Measurements from ENCODE around the gene SLX4IP.

DNA sequence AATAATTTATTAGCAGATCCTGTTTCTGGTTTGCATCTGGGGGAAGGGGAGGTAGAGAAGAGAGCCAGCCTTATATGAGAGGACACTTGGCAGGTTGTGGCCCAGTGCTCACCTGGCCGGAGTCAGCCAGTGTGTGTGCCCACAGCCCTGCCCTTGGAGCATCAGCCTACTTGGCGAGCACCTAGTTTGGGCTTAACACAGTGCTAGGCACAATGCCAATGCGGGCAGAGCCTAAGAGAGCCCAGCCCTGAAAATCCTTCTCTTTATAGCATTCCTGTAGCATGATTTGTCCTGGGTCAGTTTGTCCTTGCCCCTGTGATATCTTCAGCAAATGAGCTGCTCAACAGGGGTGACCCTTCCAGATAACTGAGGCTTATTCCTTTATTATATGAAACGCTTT lies 73.0 kb downstream of the SLX4IP start:
- TF ChIP-seq, protein P1, sequence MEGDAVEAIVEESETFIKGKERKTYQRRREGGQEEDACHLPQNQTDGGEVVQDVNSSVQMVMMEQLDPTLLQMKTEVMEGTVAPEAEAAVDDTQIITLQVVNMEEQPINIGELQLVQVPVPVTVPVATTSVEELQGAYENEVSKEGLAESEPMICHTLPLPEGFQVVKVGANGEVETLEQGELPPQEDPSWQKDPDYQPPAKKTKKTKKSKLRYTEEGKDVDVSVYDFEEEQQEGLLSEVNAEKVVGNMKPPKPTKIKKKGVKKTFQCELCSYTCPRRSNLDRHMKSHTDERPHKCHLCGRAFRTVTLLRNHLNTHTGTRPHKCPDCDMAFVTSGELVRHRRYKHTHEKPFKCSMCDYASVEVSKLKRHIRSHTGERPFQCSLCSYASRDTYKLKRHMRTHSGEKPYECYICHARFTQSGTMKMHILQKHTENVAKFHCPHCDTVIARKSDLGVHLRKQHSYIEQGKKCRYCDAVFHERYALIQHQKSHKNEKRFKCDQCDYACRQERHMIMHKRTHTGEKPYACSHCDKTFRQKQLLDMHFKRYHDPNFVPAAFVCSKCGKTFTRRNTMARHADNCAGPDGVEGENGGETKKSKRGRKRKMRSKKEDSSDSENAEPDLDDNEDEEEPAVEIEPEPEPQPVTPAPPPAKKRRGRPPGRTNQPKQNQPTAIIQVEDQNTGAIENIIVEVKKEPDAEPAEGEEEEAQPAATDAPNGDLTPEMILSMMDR (IDR thresholded peaks at IDR 0.05; ENCODE audit: insufficient read depth, low read length) = no peak
- TF ChIP-seq, protein P2, sequence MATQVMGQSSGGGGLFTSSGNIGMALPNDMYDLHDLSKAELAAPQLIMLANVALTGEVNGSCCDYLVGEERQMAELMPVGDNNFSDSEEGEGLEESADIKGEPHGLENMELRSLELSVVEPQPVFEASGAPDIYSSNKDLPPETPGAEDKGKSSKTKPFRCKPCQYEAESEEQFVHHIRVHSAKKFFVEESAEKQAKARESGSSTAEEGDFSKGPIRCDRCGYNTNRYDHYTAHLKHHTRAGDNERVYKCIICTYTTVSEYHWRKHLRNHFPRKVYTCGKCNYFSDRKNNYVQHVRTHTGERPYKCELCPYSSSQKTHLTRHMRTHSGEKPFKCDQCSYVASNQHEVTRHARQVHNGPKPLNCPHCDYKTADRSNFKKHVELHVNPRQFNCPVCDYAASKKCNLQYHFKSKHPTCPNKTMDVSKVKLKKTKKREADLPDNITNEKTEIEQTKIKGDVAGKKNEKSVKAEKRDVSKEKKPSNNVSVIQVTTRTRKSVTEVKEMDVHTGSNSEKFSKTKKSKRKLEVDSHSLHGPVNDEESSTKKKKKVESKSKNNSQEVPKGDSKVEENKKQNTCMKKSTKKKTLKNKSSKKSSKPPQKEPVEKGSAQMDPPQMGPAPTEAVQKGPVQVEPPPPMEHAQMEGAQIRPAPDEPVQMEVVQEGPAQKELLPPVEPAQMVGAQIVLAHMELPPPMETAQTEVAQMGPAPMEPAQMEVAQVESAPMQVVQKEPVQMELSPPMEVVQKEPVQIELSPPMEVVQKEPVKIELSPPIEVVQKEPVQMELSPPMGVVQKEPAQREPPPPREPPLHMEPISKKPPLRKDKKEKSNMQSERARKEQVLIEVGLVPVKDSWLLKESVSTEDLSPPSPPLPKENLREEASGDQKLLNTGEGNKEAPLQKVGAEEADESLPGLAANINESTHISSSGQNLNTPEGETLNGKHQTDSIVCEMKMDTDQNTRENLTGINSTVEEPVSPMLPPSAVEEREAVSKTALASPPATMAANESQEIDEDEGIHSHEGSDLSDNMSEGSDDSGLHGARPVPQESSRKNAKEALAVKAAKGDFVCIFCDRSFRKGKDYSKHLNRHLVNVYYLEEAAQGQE (IDR thresholded peaks at IDR 0.05; ENCODE audit: insufficient replicate concordance, low read depth) = no peak
- TF ChIP-seq POLR2AphosphoS5 (IDR thresholded peaks at IDR 0.05; ENCODE audit: low read depth) = no peak
